Inflammatory macrophage treated with lipopolysaccharide for 1 hour (primary cell): ENCODE measurements around the gene TRIOBP.

Source experiments
- DNase-seq, 2 donors: peaks; one replicate each; pipeline ENCODE4 v3.0.0-alpha.2; 2020 to 2022

TRIOBP gene

DNA sequence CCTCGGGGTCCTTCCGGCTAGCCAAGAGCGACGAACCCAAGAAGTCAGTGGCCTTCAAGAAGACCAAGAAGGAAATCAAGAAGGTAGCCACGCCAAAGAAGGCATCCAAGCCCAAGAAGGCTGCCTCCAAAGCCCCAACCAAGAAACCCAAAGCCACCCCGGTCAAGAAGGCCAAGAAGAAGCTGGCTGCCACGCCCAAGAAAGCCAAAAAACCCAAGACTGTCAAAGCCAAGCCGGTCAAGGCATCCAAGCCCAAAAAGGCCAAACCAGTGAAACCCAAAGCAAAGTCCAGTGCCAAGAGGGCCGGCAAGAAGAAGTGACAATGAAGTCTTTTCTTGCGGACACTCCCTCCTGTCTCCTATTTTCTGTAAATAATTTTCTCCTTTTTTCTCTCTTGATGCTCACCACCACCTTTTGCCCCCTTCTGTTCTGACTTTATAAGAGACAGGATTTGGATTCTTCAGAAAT, 109.0 kb downstream of the TRIOBP start:
- DNase-seq, result no peak

DNA sequence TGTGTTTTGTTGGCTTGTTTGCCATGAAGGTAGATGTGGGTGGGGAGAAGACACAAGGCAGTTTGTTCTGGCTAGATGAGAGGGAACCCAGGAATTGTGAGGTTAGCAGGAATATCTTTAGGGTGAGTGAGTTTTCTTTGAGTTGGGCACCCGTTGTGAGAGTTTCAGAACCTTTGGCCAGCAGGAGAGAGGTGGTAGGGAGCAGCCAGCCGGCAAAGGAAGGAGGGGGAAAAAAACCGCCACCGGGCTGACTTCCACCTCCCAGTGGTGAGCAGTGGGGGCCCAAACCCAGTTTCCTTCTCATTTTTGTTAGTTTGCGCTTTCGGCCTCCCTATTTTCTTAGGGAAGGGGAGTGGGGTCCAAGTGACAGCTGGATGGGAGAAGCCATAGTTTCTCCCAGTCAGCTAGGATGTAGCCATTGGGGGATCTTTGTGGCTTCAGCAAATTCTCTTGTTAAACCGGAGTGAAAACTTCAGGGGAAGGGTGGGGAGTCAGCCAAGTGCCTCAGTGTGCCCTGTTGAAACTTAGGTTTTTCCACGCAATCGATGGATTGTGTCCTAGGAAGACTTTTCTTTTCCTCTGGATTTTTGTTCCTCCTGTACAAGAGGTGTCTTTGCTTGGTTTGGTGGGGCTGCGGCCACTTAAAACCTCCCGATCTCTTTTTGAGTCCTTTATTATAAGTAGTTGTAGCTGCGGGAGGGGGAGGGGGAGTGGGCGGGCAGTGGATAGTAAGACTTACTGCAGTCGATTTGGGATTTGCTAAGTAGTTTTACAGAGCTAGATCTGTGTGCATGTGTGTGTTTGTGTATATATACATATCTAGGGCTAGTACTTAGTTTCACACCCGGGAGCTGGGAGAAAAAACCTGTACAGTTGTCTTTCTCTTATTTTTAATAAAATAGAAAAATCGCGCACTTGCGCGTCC, 109.8 kb downstream of the TRIOBP start:
- DNase-seq, result peak in 1 of 2 donors; percentile 17

GRCh38 chr22:37807410-37808293, 110.8 kb downstream of the TRIOBP start, which contains the start of gene GCAT:
TSS of gene GCAT (plus strand) at chr22:37807934. CDS start at chr22:37807968, 34 bp downstream.
- DNase-seq, result peak; percentile 83 to 92

DNA sequence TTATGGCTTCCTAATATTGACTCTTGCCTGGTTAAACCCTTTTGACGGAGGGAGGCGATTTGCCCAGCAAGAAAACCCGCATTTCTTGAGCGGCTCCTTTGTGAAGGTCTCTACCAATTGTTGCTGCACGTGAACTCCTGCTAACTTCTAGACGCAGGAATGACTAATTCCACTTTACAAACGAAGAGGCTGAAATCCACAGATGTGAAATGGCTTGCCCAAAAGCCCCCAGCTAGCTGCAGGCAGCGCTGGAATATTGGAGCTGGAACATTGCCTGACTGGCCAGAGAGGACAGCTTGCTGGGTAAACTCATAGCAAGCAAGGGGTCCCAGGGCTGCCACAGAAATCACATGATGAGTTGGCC, 111.4 kb downstream of the TRIOBP start:
- DNase-seq, result no peak

DNA sequence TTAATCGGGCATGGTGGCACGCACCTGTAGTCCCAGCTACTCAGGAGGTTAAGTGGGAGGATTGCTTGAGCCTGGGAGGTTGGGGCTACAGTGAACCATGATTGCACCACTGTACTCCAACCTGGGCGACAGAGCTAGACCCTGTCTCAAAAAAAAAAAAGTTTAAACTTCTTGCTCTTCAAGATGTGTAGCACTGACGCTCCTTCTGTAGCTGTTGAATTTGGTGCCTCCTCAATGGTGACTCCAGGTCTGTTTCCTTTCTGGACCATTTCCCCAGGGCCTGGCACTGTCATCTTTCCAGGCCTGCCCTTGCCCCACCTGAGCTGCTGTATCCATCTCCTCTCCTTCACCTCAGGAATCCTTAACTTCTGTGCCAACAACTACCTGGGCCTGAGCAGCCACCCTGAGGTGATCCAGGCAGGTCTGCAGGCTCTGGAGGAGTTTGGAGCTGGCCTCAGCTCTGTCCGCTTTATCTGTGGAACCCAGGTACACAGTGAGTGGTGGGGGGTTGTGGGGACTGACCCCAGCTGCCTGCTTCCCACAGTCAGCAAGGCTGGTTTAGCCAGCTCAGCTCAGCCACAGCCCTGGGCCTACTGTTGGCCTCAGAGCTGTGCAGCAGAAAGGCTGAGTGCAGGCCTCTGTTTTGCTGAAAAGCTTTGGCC, 113.0 kb downstream of the TRIOBP start:
- DNase-seq, result no peak

- DNase-seq, result no peak
These were observed 115.0 kb downstream of the TRIOBP start for GRCh38 chr22:37811867-37812266.

DNA sequence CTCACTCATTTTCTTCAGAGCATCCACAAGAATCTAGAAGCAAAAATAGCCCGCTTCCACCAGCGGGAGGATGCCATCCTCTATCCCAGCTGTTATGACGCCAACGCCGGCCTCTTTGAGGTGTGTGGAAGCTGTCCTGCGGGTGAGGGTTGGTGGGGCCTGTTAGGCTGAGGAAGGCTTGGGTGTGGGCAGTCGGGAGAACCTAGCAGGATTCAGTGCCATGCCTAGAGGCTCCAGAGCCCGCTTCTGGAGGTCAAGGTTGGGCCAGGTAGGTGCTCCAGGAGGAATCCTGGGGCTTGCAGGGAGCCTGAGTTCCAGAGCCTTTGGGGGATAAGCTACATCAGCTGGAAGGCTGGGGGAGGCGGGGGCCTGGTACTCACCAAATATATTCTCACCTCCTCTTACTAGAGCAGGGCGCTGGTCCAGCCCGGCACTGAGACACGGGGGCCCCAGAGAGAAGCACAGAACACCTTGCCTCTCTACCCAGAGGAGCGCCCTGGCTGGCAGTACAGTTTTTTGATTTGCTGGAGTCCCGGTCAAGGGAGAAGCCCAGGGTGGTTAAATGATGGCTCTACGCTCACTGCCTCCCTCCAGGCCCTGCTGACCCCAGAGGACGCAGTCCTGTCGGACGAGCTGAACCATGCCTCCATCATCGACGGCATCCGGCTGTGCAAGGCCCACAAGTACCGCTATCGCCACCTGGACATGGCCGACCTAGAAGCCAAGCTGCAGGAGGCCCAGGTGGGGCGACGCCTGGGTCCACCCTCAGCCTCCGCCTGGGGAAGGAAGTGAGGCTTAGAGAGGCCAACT, 116.2 kb downstream of the TRIOBP start:
- no peak for DNase-seq

GRCh38 chr22:37815593-37815992, 118.7 kb downstream of the TRIOBP start:
- DNase-seq, result no peak

DNA sequence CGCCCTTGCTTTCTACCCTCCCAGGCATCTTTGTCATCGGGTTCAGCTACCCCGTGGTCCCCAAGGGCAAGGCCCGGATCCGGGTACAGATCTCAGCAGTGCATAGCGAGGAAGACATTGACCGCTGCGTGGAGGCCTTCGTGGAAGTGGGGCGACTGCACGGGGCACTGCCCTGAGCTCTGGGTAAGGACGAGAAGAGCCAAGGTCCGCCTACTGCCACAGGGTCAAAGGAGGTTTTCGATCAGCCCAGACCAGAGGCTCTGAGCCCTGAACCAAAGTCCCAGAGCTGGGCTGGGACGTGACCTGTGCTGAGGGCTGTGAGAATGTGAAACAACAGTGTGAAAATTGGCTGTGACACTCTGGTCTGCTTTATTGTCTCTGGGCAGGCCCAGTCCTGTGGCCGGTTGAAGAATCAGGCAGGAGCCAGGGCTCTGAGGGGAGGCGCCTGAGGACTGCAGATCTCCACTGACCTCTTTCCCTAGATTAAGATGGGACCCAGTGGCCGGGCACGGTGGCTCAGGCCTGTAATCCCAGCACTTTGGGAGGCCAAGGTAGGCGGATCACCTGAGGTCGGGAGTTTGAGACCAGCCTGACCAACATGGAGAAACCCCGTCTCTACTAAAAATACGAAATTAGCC, 119.8 kb downstream of the TRIOBP start:
- DNase-seq, result no peak

- DNase-seq, result peak; percentile 56 to 91
These were observed 121.0 kb downstream of the TRIOBP start for GRCh38 chr22:37817705-37818408.

DNA sequence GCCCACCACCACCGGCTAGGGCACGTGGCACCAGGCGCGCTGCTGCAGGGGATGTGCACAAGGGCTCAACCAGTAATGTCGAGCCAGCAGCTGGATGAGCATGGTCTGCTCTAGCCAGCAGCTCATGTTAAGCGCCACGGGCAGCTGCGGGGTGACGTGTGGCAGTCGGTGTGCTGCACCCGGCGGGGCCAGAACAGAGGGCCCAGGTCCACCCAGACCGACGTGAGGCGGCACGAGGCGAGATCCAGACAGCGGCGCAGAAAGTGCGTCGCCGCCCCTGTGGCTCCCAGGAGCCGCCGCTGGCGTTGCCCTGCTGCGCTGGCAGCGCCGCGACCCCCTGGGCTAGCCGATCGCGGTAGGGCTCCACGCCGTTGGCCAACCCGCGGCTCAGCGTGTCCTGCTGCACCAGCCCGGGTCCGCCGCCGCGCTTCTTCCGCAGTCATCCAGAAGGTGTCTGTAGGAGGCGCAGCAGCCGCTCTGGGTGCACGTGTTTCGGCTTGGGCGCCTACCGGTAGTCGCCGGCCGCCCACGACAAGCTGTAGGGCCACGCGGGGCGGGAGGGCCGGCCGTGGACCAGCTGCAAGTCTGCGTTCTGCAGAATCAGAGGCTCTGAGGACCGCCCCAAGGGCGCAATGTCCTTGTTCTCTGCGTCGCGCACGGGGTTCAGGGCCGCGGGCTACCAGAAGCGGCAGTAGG, 121.7 kb downstream of the TRIOBP start:
- DNase-seq, result peak; percentile 59 to 65

- DNase-seq, result no peak
These were observed 122.2 kb downstream of the TRIOBP start for GRCh38 chr22:37819105-37819433.

DNA sequence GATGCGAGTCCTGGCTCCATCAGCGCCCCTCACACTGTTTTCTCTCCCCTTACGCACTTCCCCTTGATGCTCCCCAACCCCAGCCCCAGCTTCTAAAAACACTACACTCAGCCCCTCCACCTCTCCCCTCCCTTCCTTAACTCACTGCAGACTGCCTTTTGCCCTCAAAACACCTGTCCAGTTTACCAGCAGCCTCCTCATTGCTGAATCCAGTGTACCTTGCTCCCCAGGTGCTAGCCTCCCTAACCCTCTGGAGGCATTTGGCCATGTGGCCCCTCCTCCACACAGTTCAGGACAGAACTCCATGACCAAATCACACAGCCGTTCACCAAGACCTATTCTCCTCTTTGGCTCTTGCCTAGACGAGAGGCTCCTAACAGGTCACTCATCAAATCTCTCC, 123.5 kb downstream of the TRIOBP start:
- DNase-seq, result no peak

DNA sequence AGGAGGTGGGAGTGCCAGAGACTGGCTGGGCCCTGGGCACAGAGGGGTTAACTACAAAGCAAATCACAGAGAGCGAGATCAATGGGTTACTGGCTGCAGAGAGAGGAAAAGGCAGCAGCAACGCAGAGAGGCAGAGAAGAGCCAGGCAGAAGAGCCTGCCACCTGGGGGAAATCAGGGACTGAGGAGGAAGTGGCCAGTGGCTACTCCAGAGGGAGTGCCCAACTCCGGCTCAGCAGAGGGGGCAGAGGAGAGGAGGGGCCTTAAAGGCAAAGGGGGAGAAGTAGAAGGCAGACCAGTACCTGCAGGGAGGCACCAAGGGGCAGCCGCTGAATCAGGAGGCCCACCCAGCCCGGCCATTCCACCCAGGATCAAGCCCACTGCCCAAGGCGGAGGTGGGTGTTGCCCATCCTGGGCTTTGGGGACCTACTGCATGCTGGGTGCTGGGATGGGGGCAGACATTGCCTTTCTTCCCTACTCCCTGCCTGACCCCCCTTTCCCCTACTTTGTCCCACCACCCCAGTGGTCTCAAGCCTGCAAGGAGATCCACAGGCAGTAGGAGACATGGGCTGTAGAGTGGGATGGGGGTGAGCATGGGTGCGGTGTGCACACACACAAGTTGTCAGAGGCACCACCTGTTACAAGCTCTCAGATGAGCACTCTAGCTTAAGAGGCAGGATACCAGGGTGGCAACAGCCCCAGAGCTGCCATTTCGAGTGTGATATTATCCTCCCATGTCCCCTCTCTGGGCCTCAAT, 125.4 kb downstream of the TRIOBP start:
- DNase-seq, result no peak

DNA sequence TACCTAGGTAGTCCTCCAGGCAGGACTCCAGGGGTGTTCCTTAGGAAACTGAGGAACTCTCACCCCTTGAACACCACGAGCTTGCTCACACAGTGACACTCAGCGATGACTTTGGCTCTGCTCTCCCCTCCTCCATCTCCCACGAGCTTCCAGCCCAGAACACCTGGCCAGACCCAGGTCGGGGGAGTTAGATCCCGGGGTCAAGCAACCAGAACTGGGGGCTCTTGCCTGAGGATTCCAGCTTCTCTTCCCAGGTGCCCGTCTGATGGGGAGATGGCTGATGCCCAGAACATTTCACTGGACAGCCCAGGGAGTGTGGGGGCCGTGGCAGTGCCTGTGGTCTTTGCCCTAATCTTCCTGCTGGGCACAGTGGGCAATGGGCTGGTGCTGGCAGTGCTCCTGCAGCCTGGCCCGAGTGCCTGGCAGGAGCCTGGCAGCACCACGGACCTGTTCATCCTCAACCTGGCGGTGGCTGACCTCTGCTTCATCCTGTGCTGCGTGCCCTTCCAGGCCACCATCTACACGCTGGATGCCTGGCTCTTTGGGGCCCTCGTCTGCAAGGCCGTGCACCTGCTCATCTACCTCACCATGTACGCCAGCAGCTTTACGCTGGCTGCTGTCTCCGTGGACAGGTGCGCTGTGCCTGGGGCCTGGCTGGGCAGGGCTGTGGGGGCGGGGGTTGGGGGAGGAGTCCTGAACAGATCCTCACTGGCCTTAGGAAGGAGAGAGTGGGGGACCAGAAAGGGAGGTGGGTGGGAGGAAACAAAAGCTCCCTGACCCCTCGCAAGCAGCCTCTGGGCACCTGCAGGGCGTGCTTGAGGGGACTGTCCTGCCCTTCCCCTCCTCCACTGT, 126.5 kb downstream of the TRIOBP start, which contains the start of gene GALR3:
TSS of gene GALR3 (plus strand) at position 249 of the 852 bp plus-strand sequence. CDS start at position 274, 25 bp downstream.
- DNase-seq, result no peak

DNA sequence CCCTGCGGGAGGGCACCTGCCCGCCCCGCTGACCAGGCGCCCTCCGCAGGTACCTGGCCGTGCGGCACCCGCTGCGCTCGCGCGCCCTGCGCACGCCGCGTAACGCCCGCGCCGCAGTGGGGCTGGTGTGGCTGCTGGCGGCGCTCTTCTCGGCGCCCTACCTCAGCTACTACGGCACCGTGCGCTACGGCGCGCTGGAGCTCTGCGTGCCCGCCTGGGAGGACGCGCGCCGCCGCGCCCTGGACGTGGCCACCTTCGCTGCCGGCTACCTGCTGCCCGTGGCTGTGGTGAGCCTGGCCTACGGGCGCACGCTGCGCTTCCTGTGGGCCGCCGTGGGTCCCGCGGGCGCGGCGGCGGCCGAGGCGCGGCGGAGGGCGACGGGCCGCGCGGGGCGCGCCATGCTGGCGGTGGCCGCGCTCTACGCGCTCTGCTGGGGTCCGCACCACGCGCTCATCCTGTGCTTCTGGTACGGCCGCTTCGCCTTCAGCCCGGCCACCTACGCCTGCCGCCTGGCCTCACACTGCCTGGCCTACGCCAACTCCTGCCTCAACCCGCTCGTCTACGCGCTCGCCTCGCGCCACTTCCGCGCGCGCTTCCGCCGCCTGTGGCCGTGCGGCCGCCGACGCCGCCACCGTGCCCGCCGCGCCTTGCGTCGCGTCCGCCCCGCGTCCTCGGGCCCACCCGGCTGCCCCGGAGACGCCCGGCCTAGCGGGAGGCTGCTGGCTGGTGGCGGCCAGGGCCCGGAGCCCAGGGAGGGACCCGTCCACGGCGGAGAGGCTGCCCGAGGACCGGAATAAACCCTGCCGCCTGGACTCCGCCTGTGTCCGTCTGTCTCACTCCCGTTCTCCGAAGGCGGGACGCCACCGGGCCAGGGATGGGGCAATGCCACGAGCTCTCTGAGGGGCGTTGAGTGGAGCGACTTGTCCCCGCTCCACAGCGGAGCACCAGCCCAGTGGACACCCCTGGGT, 128.1 kb downstream of the TRIOBP start:
- no peak for DNase-seq
